GM23338 (cell line): Measurements from ENCODE around the gene ZNF587. TPM values are rescaled to one million over a fixed set of nuclear protein-coding genes. Genes with fewer than 3 reads are reported as not detected.
A peak's percentile ranks its signal among the peaks of the same experiment; 100 is the strongest.

ENCODE experiments used
- ATAC-seq: fragments of 200-7000 bp; cut with Tn5 transposase; 3 replicates; pipeline ENCODE4 v1.9.1; 2020
- DNase-seq: peaks from one replicate; pipeline ENCODE4 v3.0.0-alpha.2; 2015; ENCODE audit warnings: low spot score
- H2AFZ ChIP-seq: fragments of 200-600 bp; sonication (generic); 2 replicates; pipeline ENCODE4 v1.8.0; 2016; ENCODE audit warnings: antibody characterized with exemption, mild to moderate bottlenecking, moderate library complexity
- H3F3A ChIP-seq: fragments of 200-600 bp; sonication (generic); replicated peaks from 2 replicates; pipeline ENCODE4 v1.8.0; 2017; ENCODE audit warnings: antibody characterized with exemption, mixed run types, low read depth
- H3K27ac ChIP-seq: fragments of 200-600 bp; sonication (generic); 2 replicates; pipeline ENCODE4 v1.6.1; 2016; ENCODE audit warnings: low read depth
- H3K27me3 ChIP-seq: fragments of 200-600 bp; sonication (generic); 2 replicates; pipeline ENCODE4 v1.8.0; 2016; ENCODE audit warnings: mild to moderate bottlenecking, mixed run types, moderate library complexity; ENCODE audit not compliant: insufficient read depth
- H3K36me3 ChIP-seq: fragments of 200-600 bp; sonication (generic); 2 replicates; pipeline ENCODE4 v1.8.0; 2016; ENCODE audit warnings: mild to moderate bottlenecking; ENCODE audit not compliant: insufficient read depth
- H3K4me1 ChIP-seq: fragments of 200-600 bp; sonication (generic); 2 replicates; pipeline ENCODE4 v1.8.0; 2016; ENCODE audit warnings: mild to moderate bottlenecking, moderate library complexity; ENCODE audit not compliant: insufficient read depth
- H3K4me2 ChIP-seq: fragments of 200-600 bp; sonication (generic); 2 replicates; pipeline ENCODE4 v1.7.1; 2017; ENCODE audit warnings: mixed run types
- H3K4me3 ChIP-seq: fragments of 200-600 bp; sonication (generic); 2 replicates; pipeline ENCODE4 v1.6.1; 2016; ENCODE audit warnings: mixed run types
- H3K79me2 ChIP-seq: fragments of 200-600 bp; sonication (generic); replicated peaks from 2 replicates; pipeline ENCODE4 v1.8.0; 2017; ENCODE audit warnings: mild to moderate bottlenecking; ENCODE audit not compliant: insufficient read depth
- H3K9me2 ChIP-seq: fragments of 200-600 bp; sonication (generic); 2 replicates; pipeline ENCODE4 v1.8.0; 2017; ENCODE audit not compliant: insufficient read depth
- H4K20me1 ChIP-seq: fragments of 200-600 bp; sonication (generic); replicated peaks from 2 replicates; pipeline ENCODE4 v1.8.0; 2017; ENCODE audit warnings: mild to moderate bottlenecking; ENCODE audit not compliant: insufficient read depth
- H3K27ac Mint-ChIP-seq: 2 replicates; pipeline ENCODE4 v1.8.0; 2020; ENCODE audit warnings: inconsistent platforms, mild to moderate bottlenecking, moderate library complexity, mixed read lengths
- H3K27me3 Mint-ChIP-seq: 3 replicates; pipeline ENCODE4 v1.8.0; 2022; ENCODE audit warnings: low read depth, mild to moderate bottlenecking, moderate library complexity, mixed read lengths, inconsistent platforms; ENCODE audit not compliant: insufficient read depth, poor library complexity
- H3K36me3 Mint-ChIP-seq: 3 replicates; pipeline ENCODE4 v1.8.0; 2021; ENCODE audit warnings: low read depth, mild to moderate bottlenecking, inconsistent platforms, moderate library complexity, mixed read lengths
- H3K4me1 Mint-ChIP-seq: 3 replicates; pipeline ENCODE4 v1.8.0; 2020; ENCODE audit warnings: mild to moderate bottlenecking, inconsistent platforms, mixed read lengths
- H3K4me3 Mint-ChIP-seq: 3 replicates; pipeline ENCODE4 v1.8.0; 2021; ENCODE audit warnings: moderate library complexity, mild to moderate bottlenecking, inconsistent platforms, mixed read lengths
- H3K9me3 Mint-ChIP-seq: 3 replicates; pipeline ENCODE4 v1.8.0; 2020; ENCODE audit warnings: moderate library complexity, mild to moderate bottlenecking, inconsistent platforms, mixed read lengths
- CREB1 ChIP-seq: fragments of 250-450 bp; sonication (Bioruptor Pico); IDR thresholded peaks from 2 replicates; pipeline ENCODE4 v1.5.0; 2020; ENCODE audit warnings: low read depth, mild to moderate bottlenecking, moderate library complexity
- ETS1 ChIP-seq: IDR thresholded peaks from 2 replicates; pipeline ENCODE4 v1.6.1; 2016; ENCODE audit warnings: antibody characterized with exemption
- EZH2 ChIP-seq: fragments of 200-600 bp; sonication (generic); IDR thresholded peaks from one replicate; pipeline ENCODE4 v1.8.0; 2017; ENCODE audit warnings: antibody characterized with exemption, mild to moderate bottlenecking, low read depth; ENCODE audit not compliant: unreplicated experiment
- EZH2phosphoT487 ChIP-seq: fragments of 200-600 bp; sonication (generic); IDR thresholded peaks from one replicate; pipeline ENCODE4 v1.8.1; 2018; ENCODE audit warnings: antibody characterized with exemption; ENCODE audit not compliant: unreplicated experiment
- JUNB ChIP-seq: IDR thresholded peaks from one replicate; pipeline ENCODE4 v1.6.1; 2016; ENCODE audit warnings: antibody characterized with exemption; ENCODE audit not compliant: unreplicated experiment
- NANOG ChIP-seq: IDR thresholded peaks from 2 replicates; pipeline ENCODE4 v1.6.1; 2016; ENCODE audit warnings: antibody characterized with exemption, borderline replicate concordance
- POLR2AphosphoS5 ChIP-seq: IDR thresholded peaks from 2 replicates; pipeline ENCODE4 v1.6.1; 2016; ENCODE audit warnings: antibody characterized with exemption, low read depth
- REST ChIP-seq: IDR thresholded peaks from one replicate; pipeline ENCODE4 v1.6.1; 2018; ENCODE audit warnings: antibody characterized with exemption; ENCODE audit not compliant: unreplicated experiment
- STAT1 ChIP-seq: IDR thresholded peaks from one replicate; pipeline ENCODE4 v1.6.1; 2016; ENCODE audit warnings: antibody characterized with exemption; ENCODE audit not compliant: unreplicated experiment
- ZNF114 ChIP-seq: fragments of 250-450 bp; sonication (Bioruptor Pico); IDR thresholded peaks from 2 replicates; pipeline ENCODE4 v1.5.0; 2020; ENCODE audit warnings: mild to moderate bottlenecking, moderate library complexity
- ZNF331 ChIP-seq: fragments of 250-450 bp; sonication (Bioruptor Pico); IDR thresholded peaks from 2 replicates; pipeline ENCODE4 v1.5.0; 2020; ENCODE audit warnings: low read depth, mild to moderate bottlenecking, moderate library complexity
- polyA plus RNA-seq: library from polyadenylated mRNA; unstranded; fragments of >200 nt; fragmentation: Nextera tagmentation; extraction: Ambion mirVana; gene quantifications from 2 replicates; pipeline ENCODE4 v1.2.1, GENCODE V29; 2016
- total RNA-seq: library from RNA; depleted of rRNA; stranded (reverse); fragments of >200 nt; shearing (Covaris generic); gene quantifications from 2 replicates; pipeline ENCODE4 v1.2.3, GENCODE V29; 2014
- TF ChIP-seq, protein P1 (sequence below), 2 experiments: fragments of 200-600 bp in 1 of 2; sonication (generic) in 1 of 2; conservative IDR thresholded peaks; 2 replicates each; pipeline versions ENCODE4 v1.5.1 to v1.6.1; 2016 to 2017; ENCODE audit warnings: antibody characterized with exemption in 2 of 2, low read depth in 2 of 2, mild to moderate bottlenecking in 2 of 2, moderate library complexity in 1 of 2
- TF ChIP-seq, protein P2 (sequence below): fragments of 250-450 bp; sonication (Bioruptor Pico); IDR thresholded peaks from 2 replicates; pipeline ENCODE4 v1.5.0; 2020; ENCODE audit warnings: mild to moderate bottlenecking, moderate library complexity

The ZNF587 gene
- total and polyA plus RNA-seq, 2 experiments from 2014 or later = 12.8 to 31.8 TPM

DNA sequence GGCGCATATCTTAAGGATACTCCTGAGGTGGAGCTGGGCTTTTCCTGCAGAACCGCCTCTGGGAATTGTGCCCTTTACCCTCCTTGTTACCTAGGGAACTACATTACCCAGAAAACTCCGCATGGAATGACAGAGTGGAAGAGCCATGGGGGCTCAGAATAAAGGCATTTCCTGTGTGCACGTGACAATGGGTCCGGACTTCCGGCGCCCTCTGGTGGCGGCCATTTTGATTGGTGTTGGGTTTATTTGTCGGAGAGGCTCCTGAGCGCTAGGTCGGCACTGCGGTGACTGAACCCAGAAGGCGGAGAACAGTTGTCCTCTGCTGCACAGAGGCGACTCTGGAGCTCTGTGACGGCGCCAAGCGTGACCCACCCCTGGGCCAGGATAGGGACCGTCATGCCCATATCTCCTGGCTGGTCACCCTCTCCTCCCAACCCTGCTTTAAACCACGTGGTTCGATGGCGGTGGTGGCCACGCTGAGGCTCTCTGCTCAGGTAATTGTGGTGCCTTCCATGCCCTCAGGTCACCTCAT is 19.5 kb upstream of the ZNF587 start, which contains the start of gene ZNF587B:
Gene ZNF587B, plus strand, starts transcription at position 229 of the 532 bp plus-strand sequence. Its CDS starts 230 bp downstream, at position 459.
- peaks cover 8% of the 10 kb centered on the region for H3K27me3 Mint-ChIP-seq
- H3K9me3 Mint-ChIP-seq = no peaks in the 10 kb centered on the region
- no peak within 1 kb of the TSS for H2AFZ ChIP-seq
- H3F3A ChIP-seq = peaks cover 12% of the 10 kb centered on the region
- H3K27ac Mint-ChIP-seq = peak within 1 kb of the TSS; percentile 97
- peaks cover 39% of the 10 kb centered on the region for H4K20me1 ChIP-seq
- TF ChIP-seq, protein P1, sequence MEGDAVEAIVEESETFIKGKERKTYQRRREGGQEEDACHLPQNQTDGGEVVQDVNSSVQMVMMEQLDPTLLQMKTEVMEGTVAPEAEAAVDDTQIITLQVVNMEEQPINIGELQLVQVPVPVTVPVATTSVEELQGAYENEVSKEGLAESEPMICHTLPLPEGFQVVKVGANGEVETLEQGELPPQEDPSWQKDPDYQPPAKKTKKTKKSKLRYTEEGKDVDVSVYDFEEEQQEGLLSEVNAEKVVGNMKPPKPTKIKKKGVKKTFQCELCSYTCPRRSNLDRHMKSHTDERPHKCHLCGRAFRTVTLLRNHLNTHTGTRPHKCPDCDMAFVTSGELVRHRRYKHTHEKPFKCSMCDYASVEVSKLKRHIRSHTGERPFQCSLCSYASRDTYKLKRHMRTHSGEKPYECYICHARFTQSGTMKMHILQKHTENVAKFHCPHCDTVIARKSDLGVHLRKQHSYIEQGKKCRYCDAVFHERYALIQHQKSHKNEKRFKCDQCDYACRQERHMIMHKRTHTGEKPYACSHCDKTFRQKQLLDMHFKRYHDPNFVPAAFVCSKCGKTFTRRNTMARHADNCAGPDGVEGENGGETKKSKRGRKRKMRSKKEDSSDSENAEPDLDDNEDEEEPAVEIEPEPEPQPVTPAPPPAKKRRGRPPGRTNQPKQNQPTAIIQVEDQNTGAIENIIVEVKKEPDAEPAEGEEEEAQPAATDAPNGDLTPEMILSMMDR (conservative IDR thresholded peaks at IDR 0.05; ENCODE audit: low read depth in 2 of 2) = peak in 1 of 2 experiments; percentile 31; a peak in 2 of 4 replicates
- TF ChIP-seq REST (no peak), JUNB (no peak), EZH2 (no peak), CREB1 (peak; percentile 79), ZNF331 (no peak), NANOG (no peak), ZNF114 (CRISPR knock-in tag) (no peak), EZH2phosphoT487 (no peak), ETS1 (peak; percentile 94), STAT1 (no peak), POLR2AphosphoS5 (peak; percentile 68; the same call in 1 of the 2 replicates)
- TF ChIP-seq, protein P2, sequence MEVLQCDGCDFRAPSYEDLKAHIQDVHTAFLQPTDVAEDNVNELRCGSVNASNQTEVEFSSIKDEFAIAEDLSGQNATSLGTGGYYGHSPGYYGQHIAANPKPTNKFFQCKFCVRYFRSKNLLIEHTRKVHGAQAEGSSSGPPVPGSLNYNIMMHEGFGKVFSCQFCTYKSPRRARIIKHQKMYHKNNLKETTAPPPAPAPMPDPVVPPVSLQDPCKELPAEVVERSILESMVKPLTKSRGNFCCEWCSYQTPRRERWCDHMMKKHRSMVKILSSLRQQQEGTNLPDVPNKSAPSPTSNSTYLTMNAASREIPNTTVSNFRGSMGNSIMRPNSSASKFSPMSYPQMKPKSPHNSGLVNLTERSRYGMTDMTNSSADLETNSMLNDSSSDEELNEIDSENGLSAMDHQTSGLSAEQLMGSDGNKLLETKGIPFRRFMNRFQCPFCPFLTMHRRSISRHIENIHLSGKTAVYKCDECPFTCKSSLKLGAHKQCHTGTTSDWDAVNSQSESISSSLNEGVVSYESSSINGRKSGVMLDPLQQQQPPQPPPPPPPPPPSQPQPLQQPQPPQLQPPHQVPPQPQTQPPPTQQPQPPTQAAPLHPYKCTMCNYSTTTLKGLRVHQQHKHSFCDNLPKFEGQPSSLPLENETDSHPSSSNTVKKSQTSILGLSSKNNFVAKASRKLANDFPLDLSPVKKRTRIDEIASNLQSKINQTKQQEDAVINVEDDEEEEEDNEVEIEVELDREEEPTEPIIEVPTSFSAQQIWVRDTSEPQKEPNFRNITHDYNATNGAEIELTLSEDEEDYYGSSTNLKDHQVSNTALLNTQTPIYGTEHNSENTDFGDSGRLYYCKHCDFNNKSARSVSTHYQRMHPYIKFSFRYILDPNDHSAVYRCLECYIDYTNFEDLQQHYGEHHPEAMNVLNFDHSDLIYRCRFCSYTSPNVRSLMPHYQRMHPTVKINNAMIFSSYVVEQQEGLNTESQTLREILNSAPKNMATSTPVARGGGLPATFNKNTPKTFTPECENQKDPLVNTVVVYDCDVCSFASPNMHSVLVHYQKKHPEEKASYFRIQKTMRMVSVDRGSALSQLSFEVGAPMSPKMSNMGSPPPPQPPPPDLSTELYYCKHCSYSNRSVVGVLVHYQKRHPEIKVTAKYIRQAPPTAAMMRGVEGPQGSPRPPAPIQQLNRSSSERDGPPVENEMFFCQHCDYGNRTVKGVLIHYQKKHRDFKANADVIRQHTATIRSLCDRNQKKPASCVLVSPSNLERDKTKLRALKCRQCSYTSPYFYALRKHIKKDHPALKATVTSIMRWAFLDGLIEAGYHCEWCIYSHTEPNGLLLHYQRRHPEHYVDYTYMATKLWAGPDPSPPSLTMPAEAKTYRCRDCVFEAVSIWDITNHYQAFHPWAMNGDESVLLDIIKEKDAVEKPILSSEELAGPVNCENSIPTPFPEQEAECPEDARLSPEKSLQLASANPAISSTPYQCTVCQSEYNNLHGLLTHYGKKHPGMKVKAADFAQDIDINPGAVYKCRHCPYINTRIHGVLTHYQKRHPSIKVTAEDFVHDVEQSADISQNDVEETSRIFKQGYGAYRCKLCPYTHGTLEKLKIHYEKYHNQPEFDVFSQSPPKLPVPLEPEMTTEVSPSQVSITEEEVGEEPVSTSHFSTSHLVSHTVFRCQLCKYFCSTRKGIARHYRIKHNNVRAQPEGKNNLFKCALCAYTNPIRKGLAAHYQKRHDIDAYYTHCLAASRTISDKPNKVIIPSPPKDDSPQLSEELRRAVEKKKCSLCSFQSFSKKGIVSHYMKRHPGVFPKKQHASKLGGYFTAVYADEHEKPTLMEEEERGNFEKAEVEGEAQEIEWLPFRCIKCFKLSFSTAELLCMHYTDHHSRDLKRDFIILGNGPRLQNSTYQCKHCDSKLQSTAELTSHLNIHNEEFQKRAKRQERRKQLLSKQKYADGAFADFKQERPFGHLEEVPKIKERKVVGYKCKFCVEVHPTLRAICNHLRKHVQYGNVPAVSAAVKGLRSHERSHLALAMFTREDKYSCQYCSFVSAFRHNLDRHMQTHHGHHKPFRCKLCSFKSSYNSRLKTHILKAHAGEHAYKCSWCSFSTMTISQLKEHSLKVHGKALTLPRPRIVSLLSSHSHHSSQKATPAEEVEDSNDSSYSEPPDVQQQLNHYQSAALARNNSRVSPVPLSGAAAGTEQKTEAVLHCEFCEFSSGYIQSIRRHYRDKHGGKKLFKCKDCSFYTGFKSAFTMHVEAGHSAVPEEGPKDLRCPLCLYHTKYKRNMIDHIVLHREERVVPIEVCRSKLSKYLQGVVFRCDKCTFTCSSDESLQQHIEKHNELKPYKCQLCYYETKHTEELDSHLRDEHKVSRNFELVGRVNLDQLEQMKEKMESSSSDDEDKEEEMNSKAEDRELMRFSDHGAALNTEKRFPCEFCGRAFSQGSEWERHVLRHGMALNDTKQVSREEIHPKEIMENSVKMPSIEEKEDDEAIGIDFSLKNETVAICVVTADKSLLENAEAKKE (CRISPR knock-in tag) = no peak
- peaks cover 16% of the 10 kb centered on the region for H3K4me1 ChIP-seq
- H3K9me2 ChIP-seq = no peaks in the 10 kb centered on the region
- peak; percentile 99 for DNase-seq
- H3K79me2 ChIP-seq = peaks cover 68% of the 10 kb centered on the region
- no peaks in the 10 kb centered on the region for H3K27me3 ChIP-seq
- H3K36me3 ChIP-seq = no peaks in the 10 kb centered on the region
- peak within 1 kb of the TSS; percentile 68 for H3K4me3 ChIP-seq
- peak; percentile 97 for ATAC-seq
- peak within 1 kb of the TSS; percentile 85 for H3K4me2 ChIP-seq
- H3K27ac ChIP-seq = peak within 1 kb of the TSS; percentile 90
- H3K36me3 Mint-ChIP-seq = peaks cover 41% of the 10 kb centered on the region
- H3K4me1 Mint-ChIP-seq = peaks cover 33% of the 10 kb centered on the region
- H3K4me3 Mint-ChIP-seq = peak within 1 kb of the TSS; percentile 98
